GM23338 (cell line): ENCODE data around the gene TCERG1. TPM values are rescaled to one million over a fixed set of nuclear protein-coding genes. Genes with fewer than 3 reads are reported as not detected.
A peak's percentile ranks its signal among the peaks of the same experiment; 100 is the strongest.

Experiments
- ATAC-seq: fragments of 200-7000 bp; cut with Tn5 transposase; 3 replicates; pipeline ENCODE4 v1.9.1; 2020
- DNase-seq: peaks from one replicate; pipeline ENCODE4 v3.0.0-alpha.2; 2015; ENCODE audit warnings: low spot score
- H2AFZ ChIP-seq: fragments of 200-600 bp; sonication (generic); 2 replicates; pipeline ENCODE4 v1.8.0; 2016; ENCODE audit warnings: antibody characterized with exemption, mild to moderate bottlenecking, moderate library complexity
- H3F3A ChIP-seq: fragments of 200-600 bp; sonication (generic); replicated peaks from 2 replicates; pipeline ENCODE4 v1.8.0; 2017; ENCODE audit warnings: antibody characterized with exemption, mixed run types, low read depth
- H3K27ac ChIP-seq: fragments of 200-600 bp; sonication (generic); 2 replicates; pipeline ENCODE4 v1.6.1; 2016; ENCODE audit warnings: low read depth
- H3K27me3 ChIP-seq: fragments of 200-600 bp; sonication (generic); 2 replicates; pipeline ENCODE4 v1.8.0; 2016; ENCODE audit warnings: mild to moderate bottlenecking, mixed run types, moderate library complexity; ENCODE audit not compliant: insufficient read depth
- H3K36me3 ChIP-seq: fragments of 200-600 bp; sonication (generic); 2 replicates; pipeline ENCODE4 v1.8.0; 2016; ENCODE audit warnings: mild to moderate bottlenecking; ENCODE audit not compliant: insufficient read depth
- H3K4me1 ChIP-seq: fragments of 200-600 bp; sonication (generic); 2 replicates; pipeline ENCODE4 v1.8.0; 2016; ENCODE audit warnings: mild to moderate bottlenecking, moderate library complexity; ENCODE audit not compliant: insufficient read depth
- H3K4me2 ChIP-seq: fragments of 200-600 bp; sonication (generic); 2 replicates; pipeline ENCODE4 v1.7.1; 2017; ENCODE audit warnings: mixed run types
- H3K4me3 ChIP-seq: fragments of 200-600 bp; sonication (generic); 2 replicates; pipeline ENCODE4 v1.6.1; 2016; ENCODE audit warnings: mixed run types
- H3K79me2 ChIP-seq: fragments of 200-600 bp; sonication (generic); replicated peaks from 2 replicates; pipeline ENCODE4 v1.8.0; 2017; ENCODE audit warnings: mild to moderate bottlenecking; ENCODE audit not compliant: insufficient read depth
- H3K9me2 ChIP-seq: fragments of 200-600 bp; sonication (generic); 2 replicates; pipeline ENCODE4 v1.8.0; 2017; ENCODE audit not compliant: insufficient read depth
- H4K20me1 ChIP-seq: fragments of 200-600 bp; sonication (generic); replicated peaks from 2 replicates; pipeline ENCODE4 v1.8.0; 2017; ENCODE audit warnings: mild to moderate bottlenecking; ENCODE audit not compliant: insufficient read depth
- H3K27ac Mint-ChIP-seq: 2 replicates; pipeline ENCODE4 v1.8.0; 2020; ENCODE audit warnings: inconsistent platforms, mild to moderate bottlenecking, moderate library complexity, mixed read lengths
- H3K27me3 Mint-ChIP-seq: 3 replicates; pipeline ENCODE4 v1.8.0; 2022; ENCODE audit warnings: low read depth, mild to moderate bottlenecking, moderate library complexity, mixed read lengths, inconsistent platforms; ENCODE audit not compliant: insufficient read depth, poor library complexity
- H3K36me3 Mint-ChIP-seq: 3 replicates; pipeline ENCODE4 v1.8.0; 2021; ENCODE audit warnings: low read depth, mild to moderate bottlenecking, inconsistent platforms, moderate library complexity, mixed read lengths
- H3K4me1 Mint-ChIP-seq: 3 replicates; pipeline ENCODE4 v1.8.0; 2020; ENCODE audit warnings: mild to moderate bottlenecking, inconsistent platforms, mixed read lengths
- H3K4me3 Mint-ChIP-seq: 3 replicates; pipeline ENCODE4 v1.8.0; 2021; ENCODE audit warnings: moderate library complexity, mild to moderate bottlenecking, inconsistent platforms, mixed read lengths
- H3K9me3 Mint-ChIP-seq: 3 replicates; pipeline ENCODE4 v1.8.0; 2020; ENCODE audit warnings: moderate library complexity, mild to moderate bottlenecking, inconsistent platforms, mixed read lengths
- CREB1 ChIP-seq: fragments of 250-450 bp; sonication (Bioruptor Pico); IDR thresholded peaks from 2 replicates; pipeline ENCODE4 v1.5.0; 2020; ENCODE audit warnings: low read depth, mild to moderate bottlenecking, moderate library complexity
- CTCF ChIP-seq, 2 experiments: fragments of 200-600 bp in 1 of 2; sonication (generic) in 1 of 2; conservative IDR thresholded peaks; 2 replicates each; pipeline versions ENCODE4 v1.5.1 to v1.6.1; 2016 to 2017; ENCODE audit warnings: antibody characterized with exemption in 2 of 2, low read depth in 2 of 2, mild to moderate bottlenecking in 2 of 2, moderate library complexity in 1 of 2
- ETS1 ChIP-seq: IDR thresholded peaks from 2 replicates; pipeline ENCODE4 v1.6.1; 2016; ENCODE audit warnings: antibody characterized with exemption
- EZH2 ChIP-seq: fragments of 200-600 bp; sonication (generic); IDR thresholded peaks from one replicate; pipeline ENCODE4 v1.8.0; 2017; ENCODE audit warnings: antibody characterized with exemption, mild to moderate bottlenecking, low read depth; ENCODE audit not compliant: unreplicated experiment
- EZH2phosphoT487 ChIP-seq: fragments of 200-600 bp; sonication (generic); IDR thresholded peaks from one replicate; pipeline ENCODE4 v1.8.1; 2018; ENCODE audit warnings: antibody characterized with exemption; ENCODE audit not compliant: unreplicated experiment
- JUNB ChIP-seq: IDR thresholded peaks from one replicate; pipeline ENCODE4 v1.6.1; 2016; ENCODE audit warnings: antibody characterized with exemption; ENCODE audit not compliant: unreplicated experiment
- NANOG ChIP-seq: IDR thresholded peaks from 2 replicates; pipeline ENCODE4 v1.6.1; 2016; ENCODE audit warnings: antibody characterized with exemption, borderline replicate concordance
- POLR2AphosphoS5 ChIP-seq: IDR thresholded peaks from 2 replicates; pipeline ENCODE4 v1.6.1; 2016; ENCODE audit warnings: antibody characterized with exemption, low read depth
- REST ChIP-seq: IDR thresholded peaks from one replicate; pipeline ENCODE4 v1.6.1; 2018; ENCODE audit warnings: antibody characterized with exemption; ENCODE audit not compliant: unreplicated experiment
- STAT1 ChIP-seq: IDR thresholded peaks from one replicate; pipeline ENCODE4 v1.6.1; 2016; ENCODE audit warnings: antibody characterized with exemption; ENCODE audit not compliant: unreplicated experiment
- ZNF114 ChIP-seq: fragments of 250-450 bp; sonication (Bioruptor Pico); IDR thresholded peaks from 2 replicates; pipeline ENCODE4 v1.5.0; 2020; ENCODE audit warnings: mild to moderate bottlenecking, moderate library complexity
- ZNF331 ChIP-seq: fragments of 250-450 bp; sonication (Bioruptor Pico); IDR thresholded peaks from 2 replicates; pipeline ENCODE4 v1.5.0; 2020; ENCODE audit warnings: low read depth, mild to moderate bottlenecking, moderate library complexity
- ZNF462 ChIP-seq: fragments of 250-450 bp; sonication (Bioruptor Pico); IDR thresholded peaks from 2 replicates; pipeline ENCODE4 v1.5.0; 2020; ENCODE audit warnings: mild to moderate bottlenecking, moderate library complexity
- polyA plus RNA-seq: library from polyadenylated mRNA; unstranded; fragments of >200 nt; fragmentation: Nextera tagmentation; extraction: Ambion mirVana; gene quantifications from 2 replicates; pipeline ENCODE4 v1.2.1, GENCODE V29; 2016
- total RNA-seq: library from RNA; depleted of rRNA; stranded (reverse); fragments of >200 nt; shearing (Covaris generic); gene quantifications from 2 replicates; pipeline ENCODE4 v1.2.3, GENCODE V29; 2014

TCERG1 gene
- total and polyA plus RNA-seq, 2 experiments from 2014 or later: 127 to 178 TPM

- H3K79me2 ChIP-seq: no peaks in the 10 kb centered on the region
- DNase-seq (peak; percentile 61), ATAC-seq (peak; percentile 58)
- peaks cover 10% of the 10 kb centered on the region for H3K4me1 ChIP-seq
- H4K20me1 ChIP-seq: no peaks in the 10 kb centered on the region
- H3K9me3 Mint-ChIP-seq: no peaks in the 10 kb centered on the region
- no peak overlapping the region for H3K27ac ChIP-seq
- H3K4me3 ChIP-seq: no peak overlapping the region
- peak overlapping the region; percentile 19 for H3K4me2 ChIP-seq
- no peaks in the 10 kb centered on the region for H3K36me3 Mint-ChIP-seq
- TF ChIP-seq CREB1 (CRISPR knock-in tag) (no peak), EZH2 (no peak), ZNF114 (CRISPR knock-in tag) (no peak), ETS1 (no peak), STAT1 (no peak), NANOG (no peak), ZNF462 (CRISPR knock-in tag) (no peak), POLR2AphosphoS5 (no peak), ZNF331 (CRISPR knock-in tag) (no peak), EZH2phosphoT487 (no peak), JUNB (no peak), CTCF (conservative IDR thresholded peaks at IDR 0.05; ENCODE audit: low read depth in 2 of 2) (no peak; a peak in 1 of 4 replicates), REST (no peak)
- H3K27me3 ChIP-seq: no peaks in the 10 kb centered on the region
- H2AFZ ChIP-seq: no peak overlapping the region
- H3K4me3 Mint-ChIP-seq: no peak overlapping the region
- peaks cover 6% of the 10 kb centered on the region for H3K27me3 Mint-ChIP-seq
- no peaks in the 10 kb centered on the region for H3K36me3 ChIP-seq
- H3K27ac Mint-ChIP-seq: no peak overlapping the region
- no peaks in the 10 kb centered on the region for H3F3A ChIP-seq
- no peaks in the 10 kb centered on the region for H3K9me2 ChIP-seq
- peaks cover 15% of the 10 kb centered on the region for H3K4me1 Mint-ChIP-seq
Observed at GRCh38 chr5:146533882-146534281, 86.7 kb downstream of the TCERG1 start.
